Stimulated activated CD4-positive, alpha-beta T cell treated with anti-CD3 and anti-CD28 coated beads, Interleukin-12 subunit alpha, Interleukin-12 subunit beta, amount 100 ng/mL, for 4 hours (primary cell): ENCODE measurements around the gene DNAJC1.
"Not testable (repeated sequence)": the region's sequence is repeated elsewhere in the genome, so short reads cannot be mapped to it uniquely, and the experiment has no call there.

ENCODE experiments used
- DNase-seq: peaks from one replicate; pipeline ENCODE4 v3.0.0-alpha.2; 2020

DNAJC1 gene

DNA sequence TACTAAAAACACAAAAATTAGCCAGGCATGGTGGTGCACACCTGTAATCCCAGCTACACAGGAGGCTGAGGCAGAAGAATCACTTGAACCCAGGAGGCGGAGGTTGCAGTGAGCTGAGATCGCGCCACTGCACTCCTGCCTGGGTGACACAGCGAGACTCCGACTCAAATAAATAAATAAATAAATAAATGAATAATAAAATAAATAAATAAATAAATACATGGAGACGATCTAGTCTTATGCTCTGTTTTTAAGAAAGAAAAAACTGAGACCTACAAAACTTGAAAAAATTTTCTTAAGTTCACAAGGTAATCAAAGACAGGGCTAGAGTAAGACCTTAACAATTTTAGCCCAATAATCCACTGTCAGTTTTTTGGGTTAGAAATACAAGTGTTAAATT lies 181.3 kb downstream of the DNAJC1 start:
- not testable (repeated sequence) for DNase-seq

- DNase-seq = no peak
Observed at GRCh38 chr10:21820952-21821351, 182.6 kb downstream of the DNAJC1 start.

- DNase-seq = not testable (repeated sequence)
Observed at GRCh38 chr10:21818416-21818815, 185.1 kb downstream of the DNAJC1 start.

DNA sequence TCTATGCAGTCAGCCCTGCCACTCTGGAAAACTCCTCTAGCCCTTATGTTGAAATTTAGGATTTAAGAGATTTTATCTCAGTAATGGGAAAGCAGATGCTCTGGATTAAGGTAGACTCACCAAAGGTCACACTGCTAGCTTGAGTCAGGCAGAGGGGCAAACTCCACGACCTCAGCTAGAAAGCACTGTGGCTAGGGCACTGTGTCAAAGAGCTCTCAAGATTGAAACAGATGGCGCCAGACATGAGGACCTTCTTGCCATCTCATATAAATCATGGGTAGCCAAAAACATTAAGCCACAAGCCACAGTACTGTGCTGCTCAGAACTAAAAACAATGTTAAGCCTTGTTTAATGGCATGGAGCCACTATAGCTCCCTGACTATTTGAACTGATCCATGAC lies 188.7 kb downstream of the DNAJC1 start:
- DNase-seq = no peak

DNA sequence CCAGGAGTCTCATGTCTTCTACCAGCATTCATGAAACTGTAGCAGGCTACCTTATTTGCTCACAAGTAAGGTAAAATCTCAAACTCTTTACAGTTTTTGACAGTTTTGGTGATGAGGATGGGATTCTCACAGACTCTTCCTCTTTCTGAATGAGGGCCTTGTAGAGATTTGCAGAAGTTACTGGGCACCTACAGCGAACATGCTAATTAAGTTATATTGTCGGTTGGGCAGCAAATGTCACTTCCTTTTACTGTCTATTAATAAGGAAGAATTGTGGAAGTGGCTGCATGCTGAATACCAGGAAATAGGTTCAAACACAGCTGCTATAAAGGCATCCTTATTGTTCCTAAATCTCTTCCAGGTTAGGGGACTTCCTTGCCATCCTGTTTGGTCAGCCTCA lies 189.6 kb downstream of the DNAJC1 start:
- DNase-seq = no peak

DNA sequence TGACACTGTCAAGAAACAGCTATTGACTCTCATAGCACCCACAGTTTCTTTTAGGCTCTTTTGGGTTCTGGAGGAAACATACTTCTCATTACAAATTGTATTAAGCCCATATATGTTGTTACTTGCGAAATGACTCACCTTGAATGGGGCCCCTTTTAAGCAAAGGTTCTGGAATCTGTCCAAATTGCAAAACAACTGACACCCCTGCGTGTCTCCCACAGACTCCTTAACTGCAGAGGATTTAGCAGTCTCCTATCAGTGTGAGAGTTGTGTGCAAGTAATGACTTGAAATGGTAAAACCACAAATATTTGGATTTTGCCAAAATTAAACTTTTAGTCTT lies 192.3 kb downstream of the DNAJC1 start:
- no peak for DNase-seq

GRCh38 chr10:21810582-21811244 lies 192.8 kb downstream of the DNAJC1 start:
- DNase-seq = no peak

DNA sequence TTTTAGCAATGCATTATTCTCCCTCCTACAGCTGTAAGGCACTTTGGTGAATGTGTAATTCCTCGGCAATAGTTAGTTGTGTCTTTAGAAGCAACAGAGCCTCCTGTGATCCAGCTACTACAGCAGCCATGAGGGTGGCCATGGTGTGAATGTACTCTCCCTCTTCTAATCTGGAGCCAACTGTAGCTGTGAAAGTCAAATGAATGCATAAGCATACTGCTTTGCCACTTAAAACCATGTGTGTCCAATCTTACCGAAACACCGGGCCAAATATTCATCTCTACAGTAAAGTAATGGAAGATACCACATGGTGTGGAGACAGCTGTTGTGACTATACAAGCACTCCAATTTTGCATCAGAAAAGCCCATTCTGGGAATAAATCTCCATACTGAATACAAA lies 195.0 kb downstream of the DNAJC1 start:
- DNase-seq = no peak

DNA sequence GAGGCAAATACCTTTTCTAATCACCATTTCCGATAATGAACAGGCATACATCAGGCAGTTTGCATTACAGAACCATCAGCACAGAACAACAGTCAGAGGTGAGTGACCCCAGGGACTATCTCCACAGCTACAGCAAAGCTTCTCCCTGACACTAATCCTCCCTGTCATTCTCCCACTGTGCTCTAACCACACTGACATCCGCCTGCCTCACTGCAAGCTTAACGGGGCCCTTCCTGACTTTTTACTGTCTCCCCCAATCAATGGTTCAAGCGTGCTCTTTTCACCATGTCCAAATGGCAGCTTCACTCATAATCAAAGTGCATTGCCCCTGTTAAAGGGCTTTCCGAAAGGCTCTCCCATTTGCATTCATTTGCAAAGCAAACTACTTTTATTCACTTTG lies 196.3 kb downstream of the DNAJC1 start:
- no peak for DNase-seq

GRCh38 chr10:21803374-21803773 lies 200.2 kb downstream of the DNAJC1 start:
- no peak for DNase-seq

- DNase-seq = no peak
Observed at GRCh38 chr10:21801609-21802008, 201.9 kb downstream of the DNAJC1 start.

GRCh38 chr10:21797984-21798765 lies 205.4 kb downstream of the DNAJC1 start:
- DNase-seq = no peak

DNA sequence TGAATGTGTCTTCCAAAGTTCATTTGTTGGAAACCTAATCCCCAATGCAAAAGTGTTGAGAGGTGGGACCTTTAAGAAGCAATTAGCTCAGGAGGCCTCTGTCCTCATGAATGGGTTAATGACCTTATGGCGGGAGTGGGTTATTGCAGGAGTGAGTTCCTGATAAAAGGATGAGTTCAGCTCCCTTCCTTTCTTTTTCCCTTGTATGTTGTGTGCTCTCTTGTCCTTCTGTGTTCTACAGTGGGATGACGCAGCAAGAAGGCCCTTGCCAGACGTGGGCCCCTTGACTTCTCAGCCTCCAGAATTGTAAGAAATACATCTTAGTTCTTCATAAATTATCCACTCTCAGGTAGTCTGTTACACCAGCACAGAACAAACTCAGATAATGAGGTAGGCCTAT lies 206.0 kb downstream of the DNAJC1 start:
- DNase-seq = no peak

GRCh38 chr10:21791276-21791675 lies 212.3 kb downstream of the DNAJC1 start:
- DNase-seq = no peak

GRCh38 chr10:21776883-21777282 lies 226.6 kb downstream of the DNAJC1 start:
- no peak for DNase-seq

DNA sequence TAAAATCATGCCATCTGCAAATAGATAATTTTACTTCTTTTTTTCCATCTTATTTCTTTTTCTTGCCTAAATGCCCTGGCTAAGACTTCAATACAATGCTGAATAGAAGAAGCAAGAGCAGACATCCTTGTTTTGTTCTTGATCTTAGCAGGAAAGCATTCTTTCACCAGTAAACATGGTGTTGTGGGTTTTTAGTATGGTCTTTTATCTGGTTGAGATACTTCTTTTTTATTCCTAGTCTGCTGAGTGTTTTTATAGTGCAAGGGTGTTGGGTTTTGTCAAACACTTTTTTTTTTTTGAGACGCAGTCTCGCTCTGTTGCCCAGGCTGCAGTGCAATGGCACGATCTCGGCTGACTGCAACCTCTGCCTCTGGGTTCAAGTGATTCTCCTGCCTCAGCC lies 232.3 kb downstream of the DNAJC1 start:
- no peak for DNase-seq

GRCh38 chr10:21769041-21769440 lies 234.5 kb downstream of the DNAJC1 start:
- no peak for DNase-seq

GRCh38 chr10:21764466-21765189 lies 238.9 kb downstream of the DNAJC1 start:
- no peak for DNase-seq

DNA sequence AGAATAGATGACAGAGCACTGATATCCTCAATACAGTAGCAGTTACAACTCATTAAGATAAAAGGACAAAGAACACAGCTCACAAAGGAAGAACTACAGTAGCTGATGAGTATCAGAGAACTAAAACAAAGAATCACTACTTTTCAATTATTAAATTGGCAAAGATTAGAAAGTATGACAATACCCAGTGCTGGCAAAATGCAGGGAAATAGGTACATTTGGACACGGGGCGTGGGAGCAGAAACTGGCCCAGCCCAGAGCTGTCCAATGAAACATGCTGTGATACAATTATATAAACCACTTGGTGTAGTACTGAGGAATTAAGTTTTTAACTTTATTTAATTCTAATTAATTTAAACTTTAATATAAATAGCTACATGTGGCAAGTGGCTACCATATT lies 243.2 kb downstream of the DNAJC1 start:
- DNase-seq = no peak

GRCh38 chr10:21759232-21759631 lies 244.3 kb downstream of the DNAJC1 start:
- DNase-seq = no peak

DNA sequence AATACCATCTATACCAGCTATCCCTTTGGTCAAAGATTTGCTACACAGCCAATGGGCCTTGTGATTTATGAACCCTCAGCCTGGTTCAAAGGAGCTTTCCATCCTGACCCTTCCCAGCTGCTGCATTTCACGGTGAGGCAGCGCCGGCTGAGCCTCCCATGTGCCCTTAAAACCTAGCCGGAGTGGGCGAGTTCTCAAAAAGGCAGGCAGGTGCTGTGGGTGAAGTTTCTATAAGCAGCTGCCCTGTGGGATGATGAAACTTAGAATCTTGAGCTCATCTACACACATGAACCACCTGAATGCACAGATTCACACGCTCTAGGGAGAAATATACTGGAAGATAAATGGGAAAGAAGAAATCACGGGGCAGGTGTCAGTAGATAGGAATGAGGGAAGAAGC lies 244.8 kb downstream of the DNAJC1 start:
- DNase-seq = no peak

DNA sequence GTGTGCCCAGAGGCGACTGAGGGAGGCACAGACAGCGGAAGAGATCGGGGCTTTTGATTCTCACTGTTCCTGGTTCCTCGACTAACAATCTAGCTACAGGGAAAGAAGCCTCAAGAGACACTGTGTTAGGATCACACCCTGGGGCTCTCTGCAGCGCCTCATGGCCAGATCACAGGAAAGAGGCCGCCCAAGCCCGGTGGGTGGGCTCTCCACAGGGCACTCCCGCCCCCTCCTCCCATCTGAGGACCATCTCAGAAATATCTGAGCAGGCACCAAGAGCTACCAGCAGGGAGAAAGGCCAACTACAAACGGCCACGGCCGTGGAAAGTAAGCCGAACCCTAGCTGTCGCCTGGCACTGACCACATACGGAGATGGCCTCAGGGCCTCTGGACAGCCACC lies 245.3 kb downstream of the DNAJC1 start:
- DNase-seq = no peak

DNA sequence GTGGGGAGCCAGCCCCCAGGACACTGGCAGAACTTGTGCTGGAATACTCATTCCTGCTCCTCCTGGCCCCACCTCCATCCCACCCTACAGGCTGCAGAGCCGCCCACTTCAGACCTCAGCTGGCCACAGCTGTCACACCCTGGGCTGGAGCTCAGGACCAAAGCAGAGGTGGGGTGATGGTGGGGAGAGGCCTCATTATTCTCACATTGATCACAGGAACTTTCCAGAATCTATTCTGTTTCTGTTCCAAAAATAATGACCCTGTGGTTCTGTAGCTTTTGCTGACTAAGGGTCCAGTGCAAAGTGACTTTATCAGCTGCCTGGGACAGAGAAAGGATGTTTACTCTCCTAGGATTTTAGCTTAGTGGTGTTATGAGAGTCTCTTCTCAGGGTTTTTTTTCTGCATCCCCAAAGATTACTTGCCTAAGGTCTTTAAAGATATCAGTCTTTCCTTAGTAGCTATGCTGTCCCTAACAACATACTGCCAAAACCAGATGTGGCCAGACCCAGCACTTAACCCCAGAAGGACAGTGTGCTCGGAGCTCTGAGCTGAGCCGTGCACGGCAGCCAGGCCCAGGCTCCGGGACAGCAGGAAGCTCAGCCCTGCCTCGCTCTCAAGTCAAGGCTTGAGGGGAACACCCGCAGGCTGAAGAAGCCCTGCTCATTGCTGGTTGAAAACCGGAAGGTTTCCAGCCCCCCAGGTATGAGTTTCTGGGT lies 246.2 kb downstream of the DNAJC1 start:
- no peak for DNase-seq
